GM12872 (cell line): ENCODE data around the gene HIVEP1.
A peak's percentile ranks its signal among the peaks of the same experiment; 100 is the strongest.

ENCODE experiments used
- CTCF ChIP-seq: IDR thresholded peaks from 3 replicates; pipeline ENCODE4 v1.5.1; 2011; ENCODE audit warnings: low read depth, mild to moderate bottlenecking, low read length, moderate library complexity; ENCODE audit not compliant: insufficient read depth

HIVEP1 gene

GRCh38 chr6:12147557-12148316, 135.6 kb downstream of the HIVEP1 start:
- TF ChIP-seq CTCF = no peak

- TF ChIP-seq CTCF = no peak
Observed at GRCh38 chr6:12148317-12148801, 136.2 kb downstream of the HIVEP1 start.

GRCh38 chr6:12148841-12149240, 136.7 kb downstream of the HIVEP1 start:
- no peak for TF ChIP-seq CTCF

GRCh38 chr6:12149944-12150510, 137.9 kb downstream of the HIVEP1 start:
- no peak for TF ChIP-seq CTCF

- TF ChIP-seq CTCF = peak; percentile 68
Observed at GRCh38 chr6:12150812-12151432, 138.8 kb downstream of the HIVEP1 start.

- no peak for TF ChIP-seq CTCF
Observed at GRCh38 chr6:12151433-12151820, 139.3 kb downstream of the HIVEP1 start.
